ENCODE data around the gene MSRB3.

The MSRB3 gene

DNA sequence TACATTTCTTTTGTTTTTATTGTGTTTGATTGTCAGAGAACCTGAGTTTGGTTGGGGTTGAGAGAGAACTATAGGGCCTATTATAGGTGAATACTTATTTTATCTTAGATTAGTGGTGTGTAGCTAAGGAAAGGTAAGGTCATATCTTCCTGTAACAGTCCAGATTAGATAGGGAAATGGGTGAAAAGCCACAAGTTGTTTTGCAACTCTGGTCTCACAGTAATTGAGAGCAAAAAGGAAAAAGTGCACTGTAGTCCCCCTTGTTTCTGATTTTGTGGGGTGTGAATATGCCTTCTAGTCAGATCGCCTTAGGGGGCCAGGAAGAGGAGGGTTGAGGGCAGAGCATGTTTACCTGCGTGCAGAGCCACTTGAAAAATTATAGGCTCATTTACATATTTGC, 8.9 kb downstream of the MSRB3 start:
- TF ChIP-seq, protein P1, sequence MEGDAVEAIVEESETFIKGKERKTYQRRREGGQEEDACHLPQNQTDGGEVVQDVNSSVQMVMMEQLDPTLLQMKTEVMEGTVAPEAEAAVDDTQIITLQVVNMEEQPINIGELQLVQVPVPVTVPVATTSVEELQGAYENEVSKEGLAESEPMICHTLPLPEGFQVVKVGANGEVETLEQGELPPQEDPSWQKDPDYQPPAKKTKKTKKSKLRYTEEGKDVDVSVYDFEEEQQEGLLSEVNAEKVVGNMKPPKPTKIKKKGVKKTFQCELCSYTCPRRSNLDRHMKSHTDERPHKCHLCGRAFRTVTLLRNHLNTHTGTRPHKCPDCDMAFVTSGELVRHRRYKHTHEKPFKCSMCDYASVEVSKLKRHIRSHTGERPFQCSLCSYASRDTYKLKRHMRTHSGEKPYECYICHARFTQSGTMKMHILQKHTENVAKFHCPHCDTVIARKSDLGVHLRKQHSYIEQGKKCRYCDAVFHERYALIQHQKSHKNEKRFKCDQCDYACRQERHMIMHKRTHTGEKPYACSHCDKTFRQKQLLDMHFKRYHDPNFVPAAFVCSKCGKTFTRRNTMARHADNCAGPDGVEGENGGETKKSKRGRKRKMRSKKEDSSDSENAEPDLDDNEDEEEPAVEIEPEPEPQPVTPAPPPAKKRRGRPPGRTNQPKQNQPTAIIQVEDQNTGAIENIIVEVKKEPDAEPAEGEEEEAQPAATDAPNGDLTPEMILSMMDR (conservative IDR thresholded peaks at IDR 0.05; ENCODE audit: control insufficient read depth, insufficient read depth, low read depth, low read length): no peak
- DNase-seq (ENCODE audit: low read depth): no peak
- no peak overlapping the region for H3K4me3 ChIP-seq (ENCODE audit: control insufficient read depth, low read depth, low read length)

DNA sequence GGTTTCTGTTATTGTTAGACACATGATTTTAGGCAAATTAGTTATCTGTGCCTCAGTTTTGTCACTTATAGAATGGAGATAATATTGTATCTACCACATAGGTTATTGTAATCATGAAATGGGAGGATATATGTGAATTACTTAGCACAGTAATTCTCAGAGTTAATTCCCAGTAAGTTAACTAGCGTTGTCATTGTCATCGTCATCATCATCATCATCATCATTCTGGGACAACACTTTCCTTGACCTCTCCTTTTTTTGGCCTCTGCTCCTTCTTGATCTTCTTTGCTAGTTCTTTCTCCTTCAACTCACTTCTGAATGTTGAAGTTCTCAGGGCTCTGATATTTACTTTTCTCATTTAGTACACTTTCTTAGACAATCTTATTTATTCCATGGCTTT, 13.8 kb downstream of the MSRB3 start:
- DNase-seq (ENCODE audit: low read depth): no peak
- no peak overlapping the region for H3K4me3 ChIP-seq (ENCODE audit: control insufficient read depth, low read depth, low read length)
- TF ChIP-seq, protein P1 (conservative IDR thresholded peaks at IDR 0.05; ENCODE audit: control insufficient read depth, insufficient read depth, low read depth, low read length): no peak

DNA sequence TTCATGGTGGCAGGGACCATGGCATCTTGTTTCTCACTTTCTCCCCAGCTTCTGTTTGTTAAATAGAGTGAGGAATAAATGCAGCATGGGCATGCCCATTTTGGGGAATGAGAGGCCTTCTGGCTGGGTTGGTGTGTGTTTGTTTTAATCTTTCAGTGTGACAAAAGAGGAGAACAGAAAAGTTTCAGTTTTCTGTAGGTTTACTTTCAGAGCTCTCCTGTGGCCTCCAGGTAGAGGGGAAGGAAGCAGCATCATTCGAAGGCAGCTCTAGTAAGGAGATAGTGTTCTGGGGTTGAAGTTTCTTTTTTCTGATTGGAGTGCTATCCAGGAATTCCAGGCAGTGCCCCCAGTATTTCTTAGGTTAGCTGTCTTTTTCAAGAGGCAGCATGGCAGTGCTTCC, 15.3 kb downstream of the MSRB3 start:
- TF ChIP-seq, protein P1 (conservative IDR thresholded peaks at IDR 0.05; ENCODE audit: control insufficient read depth, insufficient read depth, low read depth, low read length): no peak
- DNase-seq (ENCODE audit: low read depth): no peak
- H3K4me3 ChIP-seq (ENCODE audit: control insufficient read depth, low read depth, low read length): no peak overlapping the region

DNA sequence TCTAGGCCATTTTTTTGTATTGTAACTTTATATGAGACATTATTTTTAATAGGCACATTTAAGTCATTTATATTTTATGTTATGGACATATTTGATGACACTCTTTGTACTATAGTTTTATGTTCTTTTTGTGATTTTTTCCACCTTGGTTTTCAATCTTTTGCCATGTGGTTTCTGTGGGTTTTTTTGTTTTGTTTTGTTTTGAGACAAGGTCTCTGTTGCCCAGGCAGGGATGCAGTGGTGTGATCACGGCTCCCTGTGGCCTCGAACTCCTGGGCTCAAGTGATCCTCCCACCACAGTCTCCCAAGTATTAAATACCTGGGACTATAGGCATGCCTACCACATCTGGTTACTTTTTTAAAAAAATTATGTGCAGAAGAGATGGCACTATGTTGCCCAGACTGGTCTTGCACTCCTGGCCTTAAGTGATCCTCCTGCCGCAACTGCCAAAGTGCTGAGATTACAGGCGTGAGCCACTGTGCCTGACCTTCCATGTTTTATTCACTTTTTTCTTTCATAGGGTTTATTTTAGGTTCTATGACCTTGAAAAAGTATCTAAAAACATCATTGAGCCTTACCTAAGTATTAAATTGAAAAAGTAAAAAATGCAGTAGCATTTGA, 16.3 kb downstream of the MSRB3 start:
- H3K4me3 ChIP-seq (ENCODE audit: control insufficient read depth, low read depth, low read length): no peak overlapping the region
- TF ChIP-seq, protein P1 (conservative IDR thresholded peaks at IDR 0.05; ENCODE audit: control insufficient read depth, insufficient read depth, low read depth, low read length): no peak
- DNase-seq (ENCODE audit: low read depth): no peak

DNA sequence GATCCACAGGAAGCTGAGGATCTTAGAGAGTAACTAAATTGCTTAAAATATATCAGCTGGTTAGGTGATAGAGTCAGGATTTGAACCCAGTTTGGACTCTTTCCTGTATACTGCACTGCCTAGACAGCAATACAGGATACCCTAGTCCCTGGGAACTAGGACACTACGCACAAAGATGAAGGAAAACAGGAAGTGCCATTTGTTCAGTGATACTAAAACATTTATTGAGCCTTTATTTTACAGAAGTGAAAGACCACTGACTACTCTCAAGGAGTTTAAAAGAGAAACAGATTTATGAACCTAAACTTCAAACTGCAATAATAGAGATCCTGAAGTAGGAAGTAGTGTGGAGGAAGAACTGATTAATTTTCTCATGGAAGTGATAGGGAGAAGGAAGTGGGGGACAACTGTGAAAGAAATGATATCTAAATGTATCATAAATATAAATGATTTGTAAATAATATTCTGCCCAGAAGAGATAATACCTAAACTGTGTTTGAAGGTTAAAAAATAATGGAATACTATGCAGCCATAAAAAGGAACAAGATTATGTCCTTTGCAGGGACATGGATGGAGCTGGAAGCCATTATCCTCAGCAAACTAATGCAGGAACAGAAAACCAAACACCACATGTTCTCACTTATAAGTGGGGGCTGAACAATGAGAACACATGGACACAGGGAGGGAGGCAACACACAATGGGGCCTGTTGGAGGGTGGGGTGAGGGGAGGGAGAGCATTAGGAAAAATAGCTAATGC, 18.2 kb downstream of the MSRB3 start:
- no peak for DNase-seq (ENCODE audit: low read depth)
- TF ChIP-seq, protein P1 (conservative IDR thresholded peaks at IDR 0.05; ENCODE audit: control insufficient read depth, insufficient read depth, low read depth, low read length): no peak
- H3K4me3 ChIP-seq (ENCODE audit: control insufficient read depth, low read depth, low read length): no peak overlapping the region

DNA sequence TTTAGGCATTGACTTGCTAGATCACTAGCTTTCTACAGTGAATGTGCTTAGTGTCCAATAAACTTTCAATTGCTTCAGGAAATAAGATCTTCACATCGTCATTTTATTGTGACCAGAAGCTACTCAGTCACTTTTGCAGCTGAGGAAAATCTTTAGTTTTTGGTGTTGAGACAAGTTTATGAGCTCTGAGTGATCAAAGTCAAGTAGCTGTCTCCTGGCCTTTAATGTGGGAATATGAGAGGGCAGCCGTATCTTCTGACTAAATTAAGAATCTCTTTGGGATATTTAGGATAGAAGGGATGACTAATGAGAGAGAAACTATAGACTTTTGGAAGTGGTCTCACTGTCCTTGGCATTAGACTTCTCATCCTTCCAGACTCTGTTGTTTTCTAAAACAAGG, 21.6 kb downstream of the MSRB3 start:
- no peak for DNase-seq (ENCODE audit: low read depth)
- TF ChIP-seq, protein P1 (conservative IDR thresholded peaks at IDR 0.05; ENCODE audit: control insufficient read depth, insufficient read depth, low read depth, low read length): no peak
- H3K4me3 ChIP-seq (ENCODE audit: control insufficient read depth, low read depth, low read length): no peak overlapping the region
